Endothelial cell (in vitro differentiated cells): ENCODE data around the gene SLC19A1. TPM values are rescaled to one million over a fixed set of nuclear protein-coding genes. Genes with fewer than 3 reads are reported as not detected.

ENCODE experiments used
- DNase-seq: peaks from one replicate; pipeline ENCODE4 v3.0.0; 2021; ENCODE audit warnings: low spot score
- H3K27ac Mint-ChIP-seq: one replicate; pipeline ENCODE4 v1.8.0; 2021; ENCODE audit warnings: mixed read lengths, inconsistent platforms; ENCODE audit not compliant: unreplicated experiment
- H3K27me3 Mint-ChIP-seq: one replicate; pipeline ENCODE4 v1.8.0; 2021; ENCODE audit warnings: mild to moderate bottlenecking, moderate library complexity, mixed read lengths, inconsistent platforms; ENCODE audit not compliant: unreplicated experiment
- H3K36me3 Mint-ChIP-seq: one replicate; pipeline ENCODE4 v1.8.0; 2021; ENCODE audit warnings: mild to moderate bottlenecking, low read depth, mixed read lengths, inconsistent platforms; ENCODE audit not compliant: unreplicated experiment
- H3K4me1 Mint-ChIP-seq: one replicate; pipeline ENCODE4 v1.8.0; 2021; ENCODE audit warnings: mild to moderate bottlenecking, mixed read lengths, inconsistent platforms; ENCODE audit not compliant: unreplicated experiment
- H3K4me3 Mint-ChIP-seq: one replicate; pipeline ENCODE4 v1.8.0; 2021; ENCODE audit warnings: mild to moderate bottlenecking, mixed read lengths, inconsistent platforms; ENCODE audit not compliant: unreplicated experiment
- H3K9me3 Mint-ChIP-seq: one replicate; pipeline ENCODE4 v1.8.0; 2021; ENCODE audit warnings: mixed read lengths, inconsistent platforms; ENCODE audit not compliant: unreplicated experiment
- total RNA-seq: library from RNA; stranded (reverse); fragmentation: NEBNext Ultra II Directional; extraction: Animal tissue kit (Norgen Biotek cat#: 25700); gene quantifications from one replicate; pipeline ENCODE4 v1.2.1, GENCODE V29; 2021; ENCODE audit not compliant: unreplicated experiment
- TF ChIP-seq, protein P1 (sequence below): fragments of 200-600 bp; sonication (generic); IDR thresholded peaks from one replicate; pipeline ENCODE4 v1.5.0; 2021; ENCODE audit warnings: antibody characterized with exemption; ENCODE audit not compliant: unreplicated experiment

The SLC19A1 gene
- total RNA-seq, 1 donor from 2014 or later = 27.1 TPM

GRCh38 chr21:45580181-45580575 is 37.9 kb upstream of the SLC19A1 start:
- Mint-ChIP-seq H3K4me3 (no peak overlapping the region), H3K27me3 (peaks cover 3% of the 10 kb centered on the region), H3K36me3 (no peaks in the 10 kb centered on the region), H3K4me1 (no peaks in the 10 kb centered on the region), H3K9me3 (no peaks in the 10 kb centered on the region), H3K27ac (no peak overlapping the region)
- TF ChIP-seq, protein P1, sequence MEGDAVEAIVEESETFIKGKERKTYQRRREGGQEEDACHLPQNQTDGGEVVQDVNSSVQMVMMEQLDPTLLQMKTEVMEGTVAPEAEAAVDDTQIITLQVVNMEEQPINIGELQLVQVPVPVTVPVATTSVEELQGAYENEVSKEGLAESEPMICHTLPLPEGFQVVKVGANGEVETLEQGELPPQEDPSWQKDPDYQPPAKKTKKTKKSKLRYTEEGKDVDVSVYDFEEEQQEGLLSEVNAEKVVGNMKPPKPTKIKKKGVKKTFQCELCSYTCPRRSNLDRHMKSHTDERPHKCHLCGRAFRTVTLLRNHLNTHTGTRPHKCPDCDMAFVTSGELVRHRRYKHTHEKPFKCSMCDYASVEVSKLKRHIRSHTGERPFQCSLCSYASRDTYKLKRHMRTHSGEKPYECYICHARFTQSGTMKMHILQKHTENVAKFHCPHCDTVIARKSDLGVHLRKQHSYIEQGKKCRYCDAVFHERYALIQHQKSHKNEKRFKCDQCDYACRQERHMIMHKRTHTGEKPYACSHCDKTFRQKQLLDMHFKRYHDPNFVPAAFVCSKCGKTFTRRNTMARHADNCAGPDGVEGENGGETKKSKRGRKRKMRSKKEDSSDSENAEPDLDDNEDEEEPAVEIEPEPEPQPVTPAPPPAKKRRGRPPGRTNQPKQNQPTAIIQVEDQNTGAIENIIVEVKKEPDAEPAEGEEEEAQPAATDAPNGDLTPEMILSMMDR = no peak
- DNase-seq = no peak

DNA sequence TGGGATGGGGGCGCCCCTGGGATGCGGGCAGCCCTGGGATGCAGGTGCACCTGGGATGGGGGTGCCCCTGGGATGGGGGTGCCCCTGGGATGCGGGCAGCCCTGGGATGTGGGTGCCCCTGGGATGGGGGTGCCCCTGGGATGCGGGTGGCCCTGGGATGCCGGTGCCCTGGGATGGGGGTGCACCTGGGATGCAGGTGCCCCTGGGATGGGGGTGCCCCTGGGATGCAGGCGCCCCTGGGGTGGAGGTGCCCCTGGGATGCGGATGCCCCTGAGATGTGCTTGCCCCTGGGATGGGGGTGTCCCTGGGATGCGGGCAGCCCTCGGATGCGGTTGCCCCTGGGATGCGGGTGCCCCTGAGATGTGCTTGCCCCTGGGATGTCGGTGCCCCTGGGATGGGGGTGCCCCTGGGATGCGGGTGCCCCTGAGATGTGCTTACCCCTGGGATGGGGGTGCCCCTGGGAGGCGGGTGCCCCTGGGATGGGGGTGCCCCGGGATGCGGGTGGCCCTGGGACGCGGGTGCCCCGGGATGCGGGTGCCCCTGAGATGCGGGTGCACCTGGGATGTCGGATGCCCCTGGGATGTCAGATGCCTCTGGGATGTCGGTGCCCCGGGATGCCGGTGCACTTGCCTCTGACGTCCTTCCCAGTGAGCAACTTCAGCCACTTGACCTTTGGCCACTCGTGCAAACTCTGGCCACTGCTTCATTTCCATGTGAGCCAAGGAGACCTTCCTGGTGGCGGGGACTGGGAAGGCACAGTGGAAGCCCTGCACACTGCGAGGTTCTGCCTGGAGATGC is 37.3 kb upstream of the SLC19A1 start:
- Mint-ChIP-seq H3K27me3 (peaks cover 3% of the 10 kb centered on the region), H3K36me3 (no peaks in the 10 kb centered on the region), H3K27ac (no peak overlapping the region), H3K9me3 (no peaks in the 10 kb centered on the region), H3K4me3 (no peak overlapping the region), H3K4me1 (no peaks in the 10 kb centered on the region)
- TF ChIP-seq, protein P1 = no peak
- no peak for DNase-seq

- Mint-ChIP-seq H3K27ac (no peak overlapping the region), H3K27me3 (peaks cover 3% of the 10 kb centered on the region), H3K4me3 (no peak overlapping the region), H3K9me3 (no peaks in the 10 kb centered on the region), H3K4me1 (peaks cover 2% of the 10 kb centered on the region), H3K36me3 (no peaks in the 10 kb centered on the region)
- no peak for DNase-seq
- TF ChIP-seq, protein P1 = no peak
These were observed 36.7 kb upstream of the SLC19A1 start for GRCh38 chr21:45578811-45579381.

GRCh38 chr21:45578176-45578801 is 36.0 kb upstream of the SLC19A1 start:
- DNase-seq = no peak
- peaks cover 5% of the 10 kb centered on the region for H3K27me3 Mint-ChIP-seq
- H3K27ac Mint-ChIP-seq = no peak overlapping the region
- H3K9me3 Mint-ChIP-seq = no peaks in the 10 kb centered on the region
- H3K36me3 Mint-ChIP-seq = no peaks in the 10 kb centered on the region
- peaks cover 2% of the 10 kb centered on the region for H3K4me1 Mint-ChIP-seq
- TF ChIP-seq, protein P1 = no peak
- no peak overlapping the region for H3K4me3 Mint-ChIP-seq

GRCh38 chr21:45577801-45578175 is 35.5 kb upstream of the SLC19A1 start:
- Mint-ChIP-seq H3K36me3 (no peaks in the 10 kb centered on the region), H3K9me3 (no peaks in the 10 kb centered on the region), H3K27me3 (peaks cover 5% of the 10 kb centered on the region), H3K4me1 (peaks cover 2% of the 10 kb centered on the region), H3K4me3 (no peak overlapping the region), H3K27ac (no peak overlapping the region)
- TF ChIP-seq, protein P1 = no peak
- no peak for DNase-seq
